Astrocyte of the hippocampus (primary cell): ENCODE results near the gene MID1.

Experiments used
- DNase-seq: peaks from one replicate; pipeline ENCODE4 v3.0.0; 2011; ENCODE audit warnings: low read depth, low spot score

MID1 gene

GRCh38 chrX:10620121-10620699 lies at the start of gene MID1:
Gene MID1 (minus strand): TSS chrX:10620585. CDS start chrX:10567547, 53,038 bp downstream.
- DNase-seq: peak; percentile 88

DNA sequence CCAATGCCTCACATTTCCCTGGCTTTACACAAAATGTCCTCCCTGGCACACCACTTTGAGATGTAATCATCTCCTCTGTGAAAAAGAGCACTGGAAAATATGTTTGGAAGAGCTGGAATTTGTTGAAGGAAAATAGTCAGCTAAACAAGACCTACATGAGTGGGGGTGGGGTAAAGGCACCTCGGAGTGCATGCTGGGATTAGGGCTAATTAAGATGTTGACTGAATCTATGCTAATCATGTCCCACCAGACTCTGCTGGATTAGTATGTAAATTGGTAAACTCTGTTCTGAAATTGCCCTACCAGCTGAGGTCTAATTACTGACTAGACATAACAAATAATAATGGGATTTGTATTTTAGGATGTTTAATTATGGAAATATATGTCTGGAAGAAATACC lies 46.8 kb upstream of the MID1 start:
- DNase-seq: no peak

GRCh38 chrX:10666102-10666501 lies 45.7 kb upstream of the MID1 start:
- DNase-seq: no peak

DNA sequence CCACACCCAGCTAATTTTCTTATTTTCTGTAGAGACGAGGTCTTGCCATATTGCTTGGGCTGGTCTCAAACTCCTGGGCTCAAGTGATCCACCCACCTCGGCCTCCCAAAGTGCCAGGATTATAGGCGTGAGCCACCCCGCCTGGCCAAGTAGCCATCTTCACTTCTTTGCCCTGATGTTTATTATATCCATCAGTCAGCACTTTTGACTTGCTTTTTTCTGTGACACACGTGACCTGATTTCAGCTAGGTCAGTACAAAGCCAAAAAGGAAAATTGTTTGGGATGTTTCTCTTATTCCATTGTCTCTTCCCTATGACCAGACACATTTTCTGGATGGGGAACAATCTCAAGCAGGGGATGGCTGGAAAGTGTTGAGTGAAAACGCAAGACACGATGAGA lies 45.3 kb upstream of the MID1 start:
- DNase-seq: no peak

DNA sequence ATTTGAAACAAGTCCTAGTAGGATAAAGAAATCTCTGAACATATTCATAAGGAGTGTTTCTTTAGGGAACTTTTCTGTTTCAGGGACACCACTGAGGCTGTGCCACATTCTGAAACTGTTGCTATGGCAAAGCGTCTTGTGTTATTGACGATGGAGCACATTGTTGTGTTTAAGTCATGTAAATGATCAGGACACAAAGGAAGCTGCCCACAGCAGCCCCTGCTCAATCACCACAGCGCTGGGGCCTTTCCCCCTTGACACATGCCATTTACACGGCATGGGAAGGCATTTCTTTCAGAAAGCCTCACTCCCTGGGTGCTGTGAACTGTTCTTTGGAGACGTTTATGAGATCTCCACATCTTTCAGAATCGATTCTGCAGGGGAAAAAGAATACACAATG lies 39.8 kb upstream of the MID1 start:
- peak; percentile 47 for DNase-seq

DNA sequence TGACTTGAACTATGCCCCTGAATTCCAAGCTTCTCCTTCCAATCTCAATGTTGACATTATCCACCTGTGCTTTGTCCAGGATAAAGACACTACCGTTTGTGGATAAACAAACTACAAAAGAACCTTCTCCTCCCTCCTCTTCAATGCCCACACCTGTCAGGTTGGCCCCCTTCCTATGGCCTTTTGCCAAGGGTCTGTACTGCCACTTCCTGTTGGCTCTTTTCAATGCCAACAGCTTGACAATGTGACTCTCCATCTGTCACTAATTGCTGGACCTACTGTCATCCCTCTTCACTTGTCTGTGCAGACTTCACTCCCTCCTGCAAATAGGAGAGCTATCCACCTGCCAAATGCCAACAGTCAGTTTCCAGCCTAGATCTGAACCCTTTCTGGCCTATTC lies 35.8 kb upstream of the MID1 start:
- DNase-seq: no peak

DNA sequence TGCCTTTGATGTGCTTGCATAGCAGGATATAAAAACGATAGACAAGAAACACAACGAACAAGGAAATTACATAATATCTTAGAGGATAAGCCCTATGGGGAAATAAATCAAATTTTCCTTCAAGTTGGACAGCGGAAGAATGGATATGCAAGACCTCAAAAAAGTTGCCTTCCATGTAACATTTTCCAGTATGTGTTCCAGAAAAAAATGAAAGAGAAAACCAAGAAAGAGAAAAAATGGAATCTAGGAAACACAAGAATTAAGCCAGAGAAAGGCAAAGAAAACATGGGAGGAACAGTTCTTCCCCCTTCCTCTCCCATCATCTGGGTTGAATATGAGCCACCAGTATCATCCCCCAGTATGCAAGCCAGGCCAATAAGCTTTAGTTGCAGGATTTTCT lies 34.6 kb upstream of the MID1 start:
- DNase-seq: no peak

DNA sequence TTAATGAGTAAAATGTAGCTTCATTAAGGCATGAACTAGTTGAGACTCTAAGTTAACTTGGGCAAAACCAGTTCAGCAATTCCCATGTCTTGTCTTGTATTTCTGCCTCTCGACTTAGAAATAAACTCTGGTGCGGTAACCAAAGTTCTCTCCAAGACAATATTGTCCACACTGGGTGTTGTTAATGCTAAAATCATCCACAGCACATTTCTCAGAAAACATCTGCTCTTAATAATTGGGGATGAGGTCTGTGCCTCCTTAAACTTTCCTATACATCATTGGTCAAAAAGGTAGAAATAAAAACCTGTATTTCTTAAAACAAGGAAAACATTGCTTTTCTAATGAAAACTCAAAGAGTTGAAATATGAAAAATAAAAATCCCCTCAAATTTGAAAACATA lies 32.9 kb upstream of the MID1 start:
- no peak for DNase-seq

GRCh38 chrX:10649265-10649664 lies 28.9 kb upstream of the MID1 start:
- DNase-seq: no peak

DNA sequence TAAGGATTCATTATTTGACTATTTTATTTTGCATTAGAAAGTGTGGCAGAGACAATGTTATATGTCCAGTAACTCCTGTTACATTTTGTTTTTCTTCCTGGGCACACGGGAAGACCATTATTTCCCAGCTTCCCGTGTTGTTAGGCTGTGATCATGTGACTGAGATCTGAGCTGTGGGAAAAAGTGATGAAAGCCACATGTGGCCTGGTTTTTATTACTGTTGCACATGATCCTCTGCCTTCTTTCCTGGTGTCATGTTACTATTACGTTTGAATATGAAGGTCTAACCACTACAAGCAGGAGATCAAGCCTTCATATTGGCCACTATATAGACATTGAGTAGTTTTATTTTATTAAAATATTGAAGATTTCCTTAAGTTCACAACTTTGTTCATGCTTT lies 28.2 kb upstream of the MID1 start:
- no peak for DNase-seq

GRCh38 chrX:10636851-10637250 lies 16.5 kb upstream of the MID1 start:
- DNase-seq: no peak

GRCh38 chrX:10636337-10636736 lies 16.0 kb upstream of the MID1 start:
- peak; percentile 69 for DNase-seq

- DNase-seq: peak; percentile 85
Measured at GRCh38 chrX:10634392-10635161, 14.2 kb upstream of the MID1 start.

- DNase-seq: peak; percentile 86
Measured at GRCh38 chrX:10633722-10634121, 13.3 kb upstream of the MID1 start.

- no peak for DNase-seq
Measured at GRCh38 chrX:10631416-10632145, 11.2 kb upstream of the MID1 start.

DNA sequence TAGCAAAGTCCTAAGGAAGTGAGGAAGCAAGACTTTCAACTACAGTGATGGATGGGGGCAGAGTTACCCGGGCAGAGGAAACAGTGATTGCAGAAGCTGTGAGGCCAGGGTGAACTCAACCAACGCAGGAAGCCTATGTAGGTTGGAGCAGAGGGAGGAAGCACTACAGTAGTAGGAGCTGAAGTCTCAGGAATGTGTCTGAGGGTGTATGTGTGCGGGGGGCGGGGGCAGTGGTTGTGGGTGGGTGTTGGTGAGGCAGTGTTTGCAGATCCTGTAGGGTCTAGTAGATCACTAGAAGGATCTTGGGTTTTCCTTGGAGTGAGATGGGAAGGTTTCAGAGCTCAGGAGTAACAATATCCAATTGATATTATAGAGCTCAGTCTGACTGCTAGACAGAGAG lies 9.9 kb upstream of the MID1 start:
- DNase-seq: no peak

- no peak for DNase-seq
Measured at GRCh38 chrX:10629905-10630304, 9.5 kb upstream of the MID1 start.

- DNase-seq: no peak
Measured at GRCh38 chrX:10628906-10629305, 8.5 kb upstream of the MID1 start.

DNA sequence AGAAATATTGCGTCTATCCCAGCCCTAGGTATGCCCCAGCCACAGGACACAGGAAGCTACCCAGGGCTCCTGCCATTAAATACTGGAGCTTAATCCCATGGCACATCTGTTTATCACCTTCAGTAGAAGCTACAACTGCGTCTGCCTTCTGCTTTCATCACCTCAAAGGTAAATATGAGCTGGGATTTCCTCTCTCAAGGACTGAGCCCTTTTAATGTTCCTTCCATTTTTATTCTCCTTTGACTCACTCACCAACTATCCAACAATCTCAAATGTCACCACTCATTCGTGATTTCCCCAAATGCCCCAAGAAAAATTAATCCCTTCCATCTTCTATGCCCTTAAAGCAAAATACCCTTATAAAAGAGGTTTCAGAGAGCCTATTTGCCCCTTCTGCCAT lies 1.8 kb upstream of the MID1 start:
- DNase-seq: no peak

- peak; percentile 36 for DNase-seq
Measured at GRCh38 chrX:10619425-10620046, 849 bp downstream of the MID1 start.

DNA sequence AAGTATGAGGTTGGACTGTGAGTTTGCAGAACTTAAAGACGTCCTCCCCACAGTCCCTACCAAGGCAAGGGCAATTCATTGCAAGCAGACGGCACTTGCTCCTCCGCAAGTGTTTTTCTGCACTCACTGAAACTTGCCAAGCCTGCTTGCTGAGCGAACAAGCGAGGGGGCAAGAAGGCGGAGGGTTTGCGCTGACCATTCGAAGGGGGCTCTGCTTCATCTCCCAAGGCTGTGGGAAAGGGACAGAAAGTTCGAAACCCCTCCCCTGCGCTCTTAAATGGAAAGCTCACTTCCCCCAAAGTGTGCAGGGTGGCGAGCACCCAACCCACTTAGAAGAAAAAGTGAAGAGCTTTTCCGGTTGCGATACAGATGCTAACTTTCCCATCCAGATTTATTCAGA lies 1.4 kb downstream of the MID1 start:
- DNase-seq: peak; percentile 35

DNA sequence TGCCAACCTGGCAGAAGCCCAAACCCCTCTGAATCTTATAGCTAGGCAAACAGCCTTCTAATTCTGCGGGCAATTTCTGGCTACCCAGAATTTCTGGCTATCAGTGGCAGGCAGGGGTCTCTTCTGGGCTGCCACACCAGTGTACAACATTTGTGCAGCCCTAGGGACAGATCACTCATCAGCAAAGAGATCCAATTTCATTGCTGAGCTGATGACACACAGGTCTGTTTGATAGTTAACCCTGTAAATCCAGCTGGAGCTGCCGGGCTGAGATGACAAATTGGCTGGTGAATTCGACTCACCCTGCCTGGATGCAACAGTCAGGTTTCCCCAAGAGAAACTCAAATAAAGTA lies 2.4 kb downstream of the MID1 start:
- DNase-seq: peak; percentile 49
